ENCODE data around the gene WDR53. TPM values are rescaled to one million over a fixed set of nuclear protein-coding genes. Genes with fewer than 3 reads are reported as not detected.

Gene WDR53
- total and polyA plus RNA-seq, 12 donors, result 5.8 to 14.7 (median 8.2) TPM

DNA sequence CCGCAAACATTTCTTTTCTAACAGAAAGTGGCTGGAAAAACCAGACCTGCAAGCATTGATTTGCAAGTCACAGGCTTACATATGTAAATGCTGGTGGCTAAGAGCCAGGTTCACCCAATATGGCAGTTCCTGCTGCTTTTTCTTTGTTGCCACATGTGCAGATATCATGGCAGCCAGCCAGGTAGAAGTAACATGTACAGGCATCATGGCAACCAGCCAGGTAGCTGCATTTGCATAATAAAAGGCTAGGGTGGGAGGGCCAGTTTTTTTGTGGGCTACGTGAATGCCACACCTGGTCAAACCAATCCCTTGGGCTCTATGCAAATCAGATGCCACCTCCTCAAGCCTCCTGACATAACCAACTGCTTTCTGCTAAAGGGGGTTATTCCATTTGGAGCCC is 50.4 kb downstream of the WDR53 start:
- WGBS, 2 donors, result 76 to 79% methylated on average over 2 of the region's 2 CpGs
- intact Hi-C loops (cut with DNase I), result loop anchor here in 7 of 10 donors (5.0 to 10.0 kb wide), 5 partner anchors 261 to 666 kb away; no protein-coding TSS in a partner anchor
- DNase-seq (no peak), ATAC-seq (no peak)
- TF ChIP-seq CTCF (IDR thresholded peaks at IDR 0.05), result no peak
- Histone ChIP-seq H3K9me3 (peaks cover 0 to 53% (median 24%) of the 10 kb centered on the region in 11 donors), H3K36me3 (no peaks in the 10 kb centered on the region), H3K4me1 (peaks cover 0 to 20% (median 0%) of the 10 kb centered on the region in 9 donors), H3K27ac (no peak overlapping the region), H3K27me3 (no peaks in the 10 kb centered on the region), H3K4me3 (no peak overlapping the region)

DNA sequence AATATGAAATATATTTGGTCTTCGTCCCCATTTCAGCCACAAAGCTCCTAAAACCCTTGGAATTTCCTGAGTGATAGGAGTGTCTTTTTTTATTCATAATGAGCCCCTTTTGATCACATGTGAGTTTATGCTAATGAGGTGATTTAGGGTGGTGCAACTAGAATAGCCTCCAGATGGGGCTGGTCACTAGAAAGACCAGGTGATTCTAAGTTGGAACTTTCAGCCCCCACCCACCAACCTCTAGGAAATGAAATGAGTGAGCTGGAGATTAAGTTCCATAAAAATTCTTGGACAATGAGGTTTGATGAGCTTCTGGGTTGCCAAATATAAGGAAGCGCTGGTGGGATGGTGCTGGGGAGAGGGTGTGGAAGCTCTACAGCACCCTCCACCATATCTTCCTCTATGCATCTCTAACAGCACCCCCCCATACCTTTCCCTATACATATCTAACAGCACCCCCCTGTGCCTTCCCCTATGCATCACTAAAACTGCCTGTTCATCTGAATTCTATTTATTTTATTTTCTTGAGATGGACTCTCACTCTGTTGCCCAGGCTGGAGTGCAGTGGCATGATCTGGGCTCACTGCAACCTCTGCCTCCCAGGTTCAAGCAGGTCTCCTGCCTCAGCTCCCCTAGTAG is 51.1 kb downstream of the WDR53 start:
- Histone ChIP-seq H3K4me1 (peaks cover 0 to 20% (median 0%) of the 10 kb centered on the region in 9 donors), H3K27me3 (no peaks in the 10 kb centered on the region), H3K27ac (no peak overlapping the region), H3K4me3 (no peak overlapping the region), H3K36me3 (no peaks in the 10 kb centered on the region), H3K9me3 (peaks cover 0 to 48% (median 24%) of the 10 kb centered on the region in 11 donors)
- DNase-seq (no peak), ATAC-seq (no peak)
- 85 to 87% methylated on average over 2 of the region's 2 CpGs for WGBS, 2 donors
- intact Hi-C loops (cut with DNase I), result loop anchor here in 7 of 10 donors (5.0 to 10.0 kb wide), 5 partner anchors 260 to 665 kb away; no protein-coding TSS in a partner anchor
- TF ChIP-seq CTCF (IDR thresholded peaks at IDR 0.05), result peak in 1 of 9 donors; percentile 2

DNA sequence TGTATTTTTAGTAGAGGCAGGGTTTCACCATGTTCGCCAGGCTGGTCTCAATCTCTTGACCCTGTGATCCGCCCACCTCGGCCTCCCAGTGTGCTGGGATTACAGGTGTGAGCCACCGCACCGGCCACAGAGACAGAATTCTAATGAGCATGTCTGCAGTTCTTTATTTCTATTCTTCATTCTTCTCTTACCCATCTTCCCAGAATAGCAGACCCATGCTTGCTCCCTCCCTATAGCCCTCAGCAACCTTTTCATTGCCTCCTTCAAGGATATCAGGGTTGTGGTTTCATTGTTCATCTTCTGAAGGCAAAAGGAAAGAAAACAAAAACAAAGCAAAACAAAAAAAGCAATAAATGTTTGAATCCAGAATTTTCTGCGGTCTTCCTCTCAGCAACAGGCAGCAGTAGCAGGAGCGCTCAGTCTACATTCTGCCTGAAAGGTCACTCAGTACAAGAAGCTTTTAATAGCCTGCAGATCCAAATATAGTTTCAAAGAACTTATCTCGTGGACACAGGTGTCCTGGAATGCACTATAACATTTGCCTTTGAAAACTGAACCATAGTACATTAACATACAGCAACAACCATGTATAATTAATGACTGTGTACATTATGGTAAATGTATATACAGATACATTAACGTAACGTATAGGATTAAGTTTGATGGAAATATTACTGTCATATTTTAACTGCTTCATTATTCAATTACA is 53.3 kb downstream of the WDR53 start, which contains the start of gene SMCO1:
SMCO1 (minus strand) TSS at position 434 of the 709 bp plus-strand sequence; CDS start at position 297, 137 bp downstream.
- H3K4me3 ChIP-seq, result peak within 1 kb of the TSS in 8 of 10 donors; percentile 20 to 45 (median 38)
- 52 to 63% methylated on average over 10 of the region's 10 CpGs for WGBS, 2 donors
- H3K9me3 ChIP-seq, result peaks cover 0 to 26% (median 19%) of the 10 kb centered on the region in 11 donors
- H3K27me3 ChIP-seq, result no peaks in the 10 kb centered on the region
- peak within 1 kb of the TSS; percentile 57 to 93 (median 79) for H3K27ac ChIP-seq
- intact Hi-C loops (cut with DNase I), result loop anchor here in 7 of 10 donors (5.0 to 10.0 kb wide), 5 partner anchors 258 to 663 kb away; no protein-coding TSS in a partner anchor
- H3K4me1 ChIP-seq, result peaks cover 0 to 20% (median 0%) of the 10 kb centered on the region in 9 donors
- no peaks in the 10 kb centered on the region for H3K36me3 ChIP-seq
- DNase-seq (no peak), ATAC-seq (peak; percentile 55 to 94 (median 88))
- TF ChIP-seq CTCF (IDR thresholded peaks at IDR 0.05), result no peak

- peak overlapping the region in 8 of 10 donors; percentile 20 to 45 (median 38) for H3K4me3 ChIP-seq
- H3K36me3 ChIP-seq, result no peaks in the 10 kb centered on the region
- ATAC-seq (no peak), DNase-seq (no peak)
- WGBS, 2 donors, result 88 to 100% methylated on average over 1 of the region's 1 CpG
- intact Hi-C loops (cut with DNase I), result loop anchor here in 4 of 10 donors (10.0 kb wide), 2 partner anchors 260 to 440 kb away; no protein-coding TSS in a partner anchor
- peak overlapping the region; percentile 57 to 93 (median 79) for H3K27ac ChIP-seq
- peaks cover 0 to 20% (median 0%) of the 10 kb centered on the region in 9 donors for H3K4me1 ChIP-seq
- H3K9me3 ChIP-seq, result peaks cover 0 to 18% (median 11%) of the 10 kb centered on the region in 11 donors
- no peaks in the 10 kb centered on the region for H3K27me3 ChIP-seq
- TF ChIP-seq CTCF (IDR thresholded peaks at IDR 0.05), result no peak
These were observed 54.0 kb downstream of the WDR53 start for GRCh38 chr3:196514350-196514716.

Data from heart right ventricle (tissue), 16 donors.